CD14-positive monocyte (primary cell): ENCODE data around the gene CCNI2. TPM values are rescaled to one million over a fixed set of nuclear protein-coding genes. Genes with fewer than 3 reads are reported as not detected.
A peak's percentile ranks its signal among the peaks of the same experiment; 100 is the strongest.

Experiments
- DNase-seq, 3 donors: peaks; one replicate each; pipeline ENCODE4 v3.0.0-alpha.2; 2011 to 2022
- H2AFZ ChIP-seq: 2 replicates; pipeline ENCODE4 v1.6.0; 2012; ENCODE audit warnings: mild to moderate bottlenecking, low read depth, low read length, inconsistent platforms; ENCODE audit not compliant: insufficient read depth, poor library complexity, severe bottlenecking
- H3K27ac ChIP-seq, 2 donors: 1 replicate in 1 of 2; 2 replicates in 1 of 2; pipeline ENCODE4 v1.5.1; 2012 to 2013; ENCODE audit warnings: low read length in 2 of 2, control low read depth in 1 of 2, inconsistent platforms in 1 of 2, low read depth in 1 of 2, mild to moderate bottlenecking in 1 of 2
- H3K27me3 ChIP-seq, 2 donors: one replicate each; pipeline versions ENCODE4 v1.6.0 to v1.6.1; 2011 to 2013; ENCODE audit warnings: low read length in 2 of 2; ENCODE audit not compliant: control insufficient read depth in 2 of 2, insufficient read depth in 2 of 2
- H3K36me3 ChIP-seq, 2 donors: replicated peaks in 1 of 2; 1 replicate in 1 of 2; 2 replicates in 1 of 2; pipeline versions ENCODE4 v1.5.1 to v1.6.1; 2012 to 2013; ENCODE audit warnings: low read length in 2 of 2, control low read depth in 1 of 2, inconsistent platforms in 1 of 2, mild to moderate bottlenecking in 1 of 2; ENCODE audit not compliant: insufficient read depth in 2 of 2, control insufficient read depth in 1 of 2
- H3K4me1 ChIP-seq, 2 donors: 1 replicate in 1 of 2; 2 replicates in 1 of 2; pipeline versions ENCODE4 v1.5.1 to v1.6.1; 2012 to 2013; ENCODE audit warnings: low read length in 2 of 2, control low read depth in 1 of 2, inconsistent platforms in 1 of 2, mild to moderate bottlenecking in 1 of 2, moderate library complexity in 1 of 2; ENCODE audit not compliant: insufficient read depth in 2 of 2, control insufficient read depth in 1 of 2
- H3K4me2 ChIP-seq: replicated peaks from 2 replicates; pipeline ENCODE3; 2012; ENCODE audit warnings: low read length, moderate library complexity, mild to moderate bottlenecking; ENCODE audit not compliant: poor library complexity, severe bottlenecking; ENCODE audit errors: extremely low read depth
- H3K4me3 ChIP-seq, 3 experiments: fragments of 200-600 bp in 1 of 3; sonication (generic) in 1 of 3; replicated peaks in 1 of 3; 1 replicate in 2 of 3; 2 replicates in 1 of 3; pipeline ENCODE4 v1.5.1; 2011 to 2013; ENCODE audit warnings: low read length in 3 of 3, mild to moderate bottlenecking in 3 of 3, control low read depth in 2 of 3, low read depth in 2 of 3, inconsistent platforms in 1 of 3, moderate library complexity in 1 of 3
- H3K79me2 ChIP-seq: 2 replicates; pipeline ENCODE4 v1.6.0; 2012; ENCODE audit warnings: mild to moderate bottlenecking, control low read depth, inconsistent platforms, low read length, moderate library complexity; ENCODE audit not compliant: insufficient read depth
- H3K9ac ChIP-seq: 2 replicates; pipeline ENCODE4 v1.6.0; 2017; ENCODE audit warnings: low read length, mild to moderate bottlenecking; ENCODE audit not compliant: insufficient read depth, poor library complexity, severe bottlenecking
- H3K9me3 ChIP-seq, 2 donors: replicated peaks in 1 of 2; 1 replicate in 1 of 2; 2 replicates in 1 of 2; pipeline versions ENCODE4 v1.5.1 to v1.6.1; 2012 to 2013; ENCODE audit warnings: low read length in 2 of 2, control low read depth in 1 of 2; ENCODE audit not compliant: control insufficient read depth in 1 of 2, insufficient read depth in 1 of 2
- H4K20me1 ChIP-seq: 2 replicates; pipeline ENCODE4 v1.6.0; 2012; ENCODE audit warnings: mild to moderate bottlenecking, low read length, control low read depth, moderate library complexity; ENCODE audit not compliant: insufficient read depth
- H3K27ac Mint-ChIP-seq, 7 donors: one replicate each; pipeline ENCODE4 v1.8.0; 2020; ENCODE audit warnings: mild to moderate bottlenecking in 7 of 7, mixed read lengths in 7 of 7, moderate library complexity in 6 of 7, inconsistent platforms in 2 of 7
- H3K27me3 Mint-ChIP-seq, 3 donors: one replicate each; pipeline ENCODE4 v1.8.0; 2021 to 2022; ENCODE audit warnings: low read depth in 3 of 3, mild to moderate bottlenecking in 3 of 3, mixed read lengths in 3 of 3, moderate library complexity in 3 of 3, inconsistent platforms in 1 of 3
- H3K36me3 Mint-ChIP-seq, 2 donors: one replicate each; pipeline ENCODE4 v1.8.0; 2020; ENCODE audit warnings: mixed read lengths in 2 of 2, inconsistent platforms in 1 of 2, mild to moderate bottlenecking in 1 of 2
- H3K4me1 Mint-ChIP-seq: one replicate; pipeline ENCODE4 v1.8.0; 2020; ENCODE audit warnings: mild to moderate bottlenecking, mixed read lengths
- H3K4me3 Mint-ChIP-seq, 2 donors: one replicate each; pipeline ENCODE4 v1.8.0; 2020; ENCODE audit warnings: mild to moderate bottlenecking in 2 of 2, mixed read lengths in 2 of 2, moderate library complexity in 1 of 2
- H3K9me3 Mint-ChIP-seq, 7 donors: one replicate each; pipeline ENCODE4 v1.8.0; 2020 to 2022; ENCODE audit warnings: mixed read lengths in 7 of 7, mild to moderate bottlenecking in 6 of 7, moderate library complexity in 6 of 7, inconsistent platforms in 2 of 7
- WGBS: methylation state at CpG from one replicate; pipeline ENCODE4 v1.1.5; 2013; ENCODE audit warnings: missing lambda C conversion rate; ENCODE audit not compliant: insufficient coverage; 5-methylcytosine and 5-hydroxymethylcytosine counted together
- intact Hi-C, 2 donors: fragments of 100-400 bp; cut with micrococcal nuclease; formaldehyde crosslinking; loops; one replicate each; pipeline versions ENCODE4 v1.15.0 to v1.15.1; 2023
- polyA plus RNA-seq, 3 donors: library from polyadenylated mRNA; depleted of rRNA in 1 of 3; unstranded in 2 of 3; stranded (reverse) in 1 of 3; fragments of 300-500 nt in 2 of 3; fragments of >200 nt in 1 of 3; fragmentation: Illumina TruSeq in 2 of 3; gene quantifications; 1 replicate in 2 of 3; 2 replicates in 1 of 3; pipeline ENCODE4 v1.2.3, GENCODE V29; 2012 to 2021
- TF ChIP-seq, protein P1 (sequence below): fragments of 200-600 bp; IDR thresholded peaks from one replicate; pipeline ENCODE4 v1.8.0; 2022; ENCODE audit warnings: antibody characterized with exemption, mild to moderate bottlenecking

The CCNI2 gene
- polyA plus RNA-seq, 3 donors, result 0.72 TPM; not detected in 2

DNA sequence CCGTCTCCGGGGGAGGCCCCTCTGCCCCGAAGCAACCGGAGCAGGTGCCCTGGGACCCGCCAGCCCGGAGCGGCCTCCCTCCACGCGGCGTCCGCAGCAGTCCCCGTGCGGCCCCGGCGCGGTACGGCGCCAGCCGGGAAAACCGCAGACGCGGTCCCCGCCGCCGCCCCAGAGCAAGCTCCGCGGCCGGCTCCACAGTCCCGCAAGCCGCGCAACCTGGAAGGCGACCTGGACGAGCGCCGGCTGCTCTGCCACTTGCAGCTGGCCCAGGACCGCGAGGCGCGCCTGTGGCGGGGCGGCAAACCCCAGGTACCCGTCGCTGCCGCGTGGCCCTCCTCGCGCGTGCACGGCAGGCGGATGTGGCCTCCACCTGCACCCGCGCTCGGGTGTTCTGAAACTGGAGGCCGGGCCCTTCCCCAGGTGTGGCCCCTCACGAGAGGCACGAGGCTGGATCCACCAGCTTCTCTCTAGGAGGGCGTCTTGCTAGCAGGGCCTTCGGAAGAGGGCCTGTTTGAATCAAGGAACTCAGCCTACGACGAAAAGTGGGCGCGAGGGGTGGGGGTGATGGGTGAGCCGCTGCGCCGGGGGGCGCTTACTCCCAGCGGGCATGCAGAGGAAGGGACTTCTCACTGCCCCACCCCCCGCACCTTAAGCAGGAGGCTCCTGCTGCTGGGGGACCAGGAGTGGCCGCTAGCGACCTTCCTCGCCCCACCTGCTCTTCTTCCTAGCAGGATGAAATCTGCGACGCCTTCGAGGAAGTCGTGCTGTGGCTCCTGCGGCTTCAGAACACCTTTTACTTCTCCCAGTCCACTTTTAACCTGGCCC lies 602 bp downstream of the CCNI2 start:
- intact Hi-C loops, result no loop called here

DNA sequence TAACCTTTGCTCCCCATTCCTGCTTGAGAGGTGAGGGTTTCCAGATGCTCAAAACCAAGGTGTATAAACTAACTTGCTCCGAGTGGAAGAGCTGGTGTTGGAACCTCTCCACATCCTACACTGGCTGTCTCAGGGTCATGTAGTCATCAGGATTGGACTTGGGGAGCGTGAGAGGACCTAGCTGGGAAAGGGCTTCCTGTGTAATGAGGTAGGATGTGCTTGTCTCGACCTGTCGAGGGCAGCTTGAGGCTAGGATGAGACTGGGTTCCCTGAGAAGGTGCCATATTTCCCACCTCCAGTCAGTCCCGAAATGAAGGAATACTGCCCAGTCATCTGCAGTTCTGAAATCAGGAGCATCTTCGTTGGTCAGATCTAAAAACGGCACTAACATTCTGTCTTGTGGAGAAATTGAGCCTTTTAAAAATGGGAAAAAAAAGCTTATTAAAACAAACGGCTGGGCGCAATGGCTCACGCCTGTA lies 1.3 kb downstream of the CCNI2 start:
- Histone ChIP-seq H3K9me3 (peaks cover 0 to 23% of the 10 kb centered on the region in 2 donors), H3K27me3 (peaks cover 40 to 55% of the 10 kb centered on the region in 2 donors), H2AFZ (no peak overlapping the region), H3K4me1 (peaks cover 5 to 12% of the 10 kb centered on the region in 2 donors), H3K79me2 (no peaks in the 10 kb centered on the region), H3K4me2 (no peak overlapping the region), H3K9ac (no peak overlapping the region), H3K27ac (no peak overlapping the region), H4K20me1 (no peaks in the 10 kb centered on the region), H3K36me3 (no peaks in the 10 kb centered on the region), H3K4me3 (no peak overlapping the region)
- Mint-ChIP-seq H3K4me3 (peak overlapping the region in 1 of 2 donors; percentile 73), H3K4me1 (peaks cover 2% of the 10 kb centered on the region), H3K27ac (no peak overlapping the region), H3K27me3 (peaks cover 52 to 68% (median 53%) of the 10 kb centered on the region in 3 donors), H3K36me3 (no peaks in the 10 kb centered on the region), H3K9me3 (peaks cover 0 to 11% (median 2%) of the 10 kb centered on the region in 7 donors)
- intact Hi-C loops, result no loop called here
- TF ChIP-seq, protein P1, sequence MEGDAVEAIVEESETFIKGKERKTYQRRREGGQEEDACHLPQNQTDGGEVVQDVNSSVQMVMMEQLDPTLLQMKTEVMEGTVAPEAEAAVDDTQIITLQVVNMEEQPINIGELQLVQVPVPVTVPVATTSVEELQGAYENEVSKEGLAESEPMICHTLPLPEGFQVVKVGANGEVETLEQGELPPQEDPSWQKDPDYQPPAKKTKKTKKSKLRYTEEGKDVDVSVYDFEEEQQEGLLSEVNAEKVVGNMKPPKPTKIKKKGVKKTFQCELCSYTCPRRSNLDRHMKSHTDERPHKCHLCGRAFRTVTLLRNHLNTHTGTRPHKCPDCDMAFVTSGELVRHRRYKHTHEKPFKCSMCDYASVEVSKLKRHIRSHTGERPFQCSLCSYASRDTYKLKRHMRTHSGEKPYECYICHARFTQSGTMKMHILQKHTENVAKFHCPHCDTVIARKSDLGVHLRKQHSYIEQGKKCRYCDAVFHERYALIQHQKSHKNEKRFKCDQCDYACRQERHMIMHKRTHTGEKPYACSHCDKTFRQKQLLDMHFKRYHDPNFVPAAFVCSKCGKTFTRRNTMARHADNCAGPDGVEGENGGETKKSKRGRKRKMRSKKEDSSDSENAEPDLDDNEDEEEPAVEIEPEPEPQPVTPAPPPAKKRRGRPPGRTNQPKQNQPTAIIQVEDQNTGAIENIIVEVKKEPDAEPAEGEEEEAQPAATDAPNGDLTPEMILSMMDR, result no peak
- no peak for DNase-seq
- 88% methylated on average over 6 of the region's 10 CpGs for WGBS

More for the DNA sequence above, 602 bp downstream of the CCNI2 start:
- Histone ChIP-seq H4K20me1 (no peaks in the 10 kb centered on the region), H3K9ac (no peak overlapping the region), H3K27ac (no peak overlapping the region), H3K9me3 (peaks cover 0 to 23% of the 10 kb centered on the region in 2 donors), H3K4me3 (peak overlapping the region in 1 of 3 experiments; percentile 57), H2AFZ (peak overlapping the region; percentile 71), H3K4me2 (peak overlapping the region; percentile 71), H3K79me2 (no peaks in the 10 kb centered on the region), H3K4me1 (peaks cover 5 to 12% of the 10 kb centered on the region in 2 donors), H3K27me3 (peaks cover 40 to 58% of the 10 kb centered on the region in 2 donors), H3K36me3 (no peaks in the 10 kb centered on the region)
- peaks cover 57 to 76% (median 57%) of the 10 kb centered on the region in 3 donors for H3K27me3 Mint-ChIP-seq
- no peaks in the 10 kb centered on the region for H3K36me3 Mint-ChIP-seq
- H3K4me1 Mint-ChIP-seq, result peaks cover 2% of the 10 kb centered on the region
- 24% methylated on average over 57 of the region's 76 CpGs for WGBS
- peak overlapping the region in 1 of 2 donors; percentile 73 for H3K4me3 Mint-ChIP-seq
- peaks cover 1 to 13% (median 4%) of the 10 kb centered on the region in 7 donors for H3K9me3 Mint-ChIP-seq
- DNase-seq, result no peak
- TF ChIP-seq, protein P1, result no peak
- H3K27ac Mint-ChIP-seq, result no peak overlapping the region
